HUES6 (cell line): ENCODE results near the gene RBM18.

Experiments used
- H3K27ac ChIP-seq: 2 replicates; pipeline ENCODE4 v1.7.0; 2013; ENCODE audit warnings: low read depth, mild to moderate bottlenecking, low read length, inconsistent platforms
- H3K27me3 ChIP-seq: 2 replicates; pipeline ENCODE4 v1.6.1; 2013; ENCODE audit warnings: low read length; ENCODE audit not compliant: control insufficient read depth, insufficient read depth
- H3K36me3 ChIP-seq: 2 replicates; pipeline ENCODE4 v1.6.1; 2013; ENCODE audit warnings: low read length; ENCODE audit not compliant: control insufficient read depth, insufficient read depth
- H3K4me1 ChIP-seq: 2 replicates; pipeline ENCODE4 v1.6.1; 2013; ENCODE audit warnings: low read length; ENCODE audit not compliant: control insufficient read depth, insufficient read depth
- H3K4me3 ChIP-seq: 2 replicates; pipeline ENCODE4 v1.5.1; 2013; ENCODE audit warnings: low read depth, low read length
- H3K9ac ChIP-seq: one replicate; pipeline ENCODE4 v1.6.1; 2013; ENCODE audit warnings: mild to moderate bottlenecking, low read length
- H3K9me3 ChIP-seq: 2 replicates; pipeline ENCODE4 v1.6.1; 2013; ENCODE audit warnings: low read depth, low read length; ENCODE audit not compliant: control insufficient read depth, insufficient read depth

Gene RBM18

DNA sequence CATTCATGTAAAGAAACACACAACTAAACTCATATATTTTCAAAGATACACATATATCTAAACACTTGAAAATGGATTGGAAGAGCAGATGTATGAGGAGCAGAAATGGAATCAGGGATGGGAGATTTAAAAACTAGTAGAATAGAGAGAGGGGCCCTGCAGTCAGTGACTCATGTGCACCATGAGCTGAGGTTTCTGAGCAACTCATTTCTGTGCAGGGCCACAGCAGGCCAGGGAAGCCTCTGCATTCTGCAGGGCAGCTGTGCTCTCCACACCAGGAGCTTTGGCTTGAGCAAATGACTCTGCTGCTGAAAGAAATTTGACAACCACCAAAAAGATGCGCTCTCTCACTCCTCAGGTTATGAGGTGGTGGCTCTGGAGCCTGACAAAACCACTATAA lies 63.0 kb downstream of the RBM18 start:
- H3K4me3 ChIP-seq: no peak overlapping the region
- H3K9ac ChIP-seq: no peak overlapping the region
- no peaks in the 10 kb centered on the region for H3K36me3 ChIP-seq
- H3K9me3 ChIP-seq: no peaks in the 10 kb centered on the region
- H3K4me1 ChIP-seq: peaks cover 20% of the 10 kb centered on the region
- peaks cover 2% of the 10 kb centered on the region; the same call in 1 of the 2 replicates for H3K27me3 ChIP-seq
- H3K27ac ChIP-seq: no peak overlapping the region

DNA sequence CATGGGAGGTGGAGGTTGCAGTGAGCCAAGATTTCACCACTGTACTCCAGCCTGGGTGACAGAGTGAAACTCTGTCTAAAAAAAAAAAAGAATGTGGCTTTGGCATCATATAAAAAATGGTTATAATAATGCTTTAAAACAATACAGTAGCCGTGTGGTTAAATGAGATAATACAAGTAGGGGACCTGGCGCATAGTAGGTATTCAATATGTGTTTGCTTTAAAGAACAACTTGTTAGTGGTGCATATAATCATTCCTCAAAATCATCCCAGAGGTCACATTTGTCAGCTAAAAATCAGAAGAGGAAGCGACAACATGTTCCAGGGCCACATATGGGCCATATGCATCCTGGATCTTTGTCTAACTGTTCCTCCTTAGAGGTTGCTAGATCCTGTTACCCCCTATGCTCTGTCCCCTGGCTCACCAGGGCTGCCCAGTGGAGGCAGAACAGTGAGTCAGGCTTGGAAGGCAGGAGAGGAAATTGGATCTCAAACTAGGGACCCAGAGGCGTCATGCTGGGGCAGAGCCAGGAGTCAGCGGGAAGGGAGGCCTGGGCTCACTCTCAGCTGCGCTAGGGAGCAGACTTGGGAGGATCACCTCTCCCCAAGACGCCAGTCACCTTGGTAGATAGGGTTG lies 63.6 kb downstream of the RBM18 start:
- Histone ChIP-seq H3K9me3 (no peaks in the 10 kb centered on the region), H3K4me3 (no peak overlapping the region), H3K27ac (no peak overlapping the region), H3K27me3 (no peaks in the 10 kb centered on the region), H3K9ac (no peak overlapping the region), H3K36me3 (no peaks in the 10 kb centered on the region), H3K4me1 (peaks cover 20% of the 10 kb centered on the region)

DNA sequence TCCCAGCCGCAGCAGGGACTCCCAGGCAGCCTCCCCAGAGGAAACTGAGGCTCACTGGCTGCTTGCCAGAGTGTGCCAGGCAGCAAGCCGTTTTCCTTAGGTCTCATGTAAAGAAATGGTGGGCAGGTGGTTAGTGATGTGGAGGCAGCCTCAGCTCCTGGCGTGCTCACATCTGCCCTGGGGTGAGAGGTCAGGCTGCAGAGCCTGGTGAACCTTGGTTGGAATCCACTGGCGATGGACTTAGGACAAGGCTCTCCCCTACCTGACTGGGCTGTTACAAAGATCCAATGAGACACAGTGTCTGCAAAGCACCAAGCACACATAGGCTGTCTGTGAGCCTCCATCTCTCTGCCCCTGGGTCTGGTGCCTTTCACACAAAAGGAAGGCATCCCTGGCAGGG lies 66.8 kb downstream of the RBM18 start:
- Histone ChIP-seq H3K4me1 (peaks cover 9% of the 10 kb centered on the region), H3K9me3 (no peaks in the 10 kb centered on the region), H3K36me3 (no peaks in the 10 kb centered on the region), H3K9ac (no peak overlapping the region), H3K27me3 (no peaks in the 10 kb centered on the region), H3K27ac (no peak overlapping the region), H3K4me3 (no peak overlapping the region)

DNA sequence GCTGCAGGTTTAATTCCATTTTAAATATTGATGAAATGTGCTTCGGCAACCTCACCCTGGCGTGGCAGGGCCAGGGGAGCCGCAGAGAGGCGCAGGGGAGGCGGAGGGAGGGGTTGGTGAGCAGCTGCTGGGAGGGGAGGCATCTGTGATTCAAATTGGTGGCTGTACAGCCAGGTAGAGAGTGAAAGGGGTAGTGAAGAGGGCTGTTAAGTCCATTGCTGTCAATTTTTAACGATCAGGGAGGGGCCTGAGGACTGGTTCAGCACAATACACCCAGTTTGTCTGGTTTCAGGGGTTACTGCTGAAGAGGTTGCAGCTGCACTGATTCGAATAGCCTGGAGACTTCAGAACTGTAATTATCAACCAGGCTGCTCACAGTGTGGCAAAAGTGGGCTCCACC lies 67.2 kb downstream of the RBM18 start:
- H3K27me3 ChIP-seq: no peaks in the 10 kb centered on the region
- H3K4me3 ChIP-seq: no peak overlapping the region
- H3K27ac ChIP-seq: no peak overlapping the region
- H3K4me1 ChIP-seq: peaks cover 14% of the 10 kb centered on the region
- H3K36me3 ChIP-seq: no peaks in the 10 kb centered on the region
- H3K9me3 ChIP-seq: no peaks in the 10 kb centered on the region
- H3K9ac ChIP-seq: no peak overlapping the region

DNA sequence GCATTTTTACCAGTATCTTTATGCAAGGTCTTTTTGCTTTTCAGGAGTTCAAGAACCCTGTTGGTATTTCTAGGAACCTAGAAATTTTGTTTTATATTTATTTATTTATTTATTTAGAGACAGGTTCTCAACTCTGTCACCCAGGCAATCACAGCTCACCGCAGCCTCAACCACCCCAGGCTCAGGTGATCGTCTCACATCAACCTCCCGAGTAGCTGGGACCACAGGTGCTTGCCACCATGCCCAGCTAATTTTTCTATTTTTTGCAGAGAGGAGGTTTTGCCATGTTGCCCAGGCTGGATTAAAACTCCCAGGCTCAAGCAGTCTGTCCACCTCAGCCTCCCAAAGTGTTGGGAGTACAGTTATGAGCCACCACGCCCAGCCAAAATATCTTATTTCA lies 68.8 kb downstream of the RBM18 start:
- Histone ChIP-seq H3K27ac (no peak overlapping the region), H3K36me3 (no peaks in the 10 kb centered on the region), H3K9ac (no peak overlapping the region), H3K27me3 (no peaks in the 10 kb centered on the region), H3K4me3 (no peak overlapping the region), H3K9me3 (no peaks in the 10 kb centered on the region), H3K4me1 (peaks cover 20% of the 10 kb centered on the region; the same call in 1 of the 2 replicates)

DNA sequence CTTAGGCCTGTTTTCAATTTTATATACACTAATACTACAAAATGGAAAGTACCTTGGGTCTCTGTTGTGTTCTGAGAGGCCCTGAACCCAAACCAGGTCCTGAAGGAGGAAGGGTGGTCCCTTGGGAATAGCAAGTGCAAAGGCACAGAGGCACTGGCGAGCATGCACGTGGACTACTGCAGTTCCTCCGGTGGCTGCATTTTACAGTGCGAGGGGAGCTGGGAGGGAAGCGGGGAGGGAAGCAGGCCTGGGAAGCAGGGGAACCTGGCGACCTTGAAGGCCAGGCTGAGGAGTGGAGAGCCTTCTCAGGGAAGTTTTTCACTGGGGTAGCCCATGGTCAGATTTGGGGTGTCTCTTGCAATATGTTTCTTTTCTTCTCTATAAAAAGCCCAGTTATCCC lies 71.0 kb downstream of the RBM18 start:
- H3K27ac ChIP-seq: no peak overlapping the region
- H3K9me3 ChIP-seq: no peaks in the 10 kb centered on the region
- no peak overlapping the region for H3K4me3 ChIP-seq
- H3K4me1 ChIP-seq: peaks cover 20% of the 10 kb centered on the region; the same call in 1 of the 2 replicates
- H3K9ac ChIP-seq: no peak overlapping the region
- H3K27me3 ChIP-seq: no peaks in the 10 kb centered on the region
- H3K36me3 ChIP-seq: no peaks in the 10 kb centered on the region

DNA sequence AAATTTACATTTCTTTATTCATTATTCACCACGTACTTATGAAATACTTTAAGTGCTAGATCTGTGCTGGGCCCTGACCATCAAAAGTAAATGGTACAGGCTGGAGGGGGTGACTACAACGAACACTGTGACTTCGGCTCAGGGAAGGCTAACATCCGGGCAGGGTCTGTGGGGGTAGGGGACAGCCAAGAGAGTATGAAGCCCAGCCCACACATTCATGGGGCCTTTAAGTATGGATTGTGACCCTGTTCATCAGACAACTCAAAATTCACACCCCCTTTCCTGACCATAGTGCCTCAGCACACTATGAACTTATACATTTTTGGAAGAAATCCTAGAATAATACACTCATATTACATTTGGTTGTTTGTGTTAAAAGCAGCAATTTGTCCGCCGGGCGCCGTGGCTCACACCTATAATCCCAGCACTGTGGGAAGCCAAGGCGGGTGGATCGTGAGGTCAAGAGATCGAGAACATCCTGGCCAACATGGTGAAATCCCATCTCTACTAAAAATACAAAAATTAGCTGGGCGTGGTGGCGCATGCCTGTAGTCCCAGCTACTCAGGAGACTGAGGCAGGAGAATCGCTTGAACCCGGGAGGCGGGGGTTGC lies 71.6 kb downstream of the RBM18 start:
- H3K27ac ChIP-seq: no peak overlapping the region
- no peaks in the 10 kb centered on the region for H3K27me3 ChIP-seq
- peaks cover 20% of the 10 kb centered on the region; the same call in 1 of the 2 replicates for H3K4me1 ChIP-seq
- no peaks in the 10 kb centered on the region for H3K36me3 ChIP-seq
- H3K9ac ChIP-seq: no peak overlapping the region
- no peaks in the 10 kb centered on the region for H3K9me3 ChIP-seq
- no peak overlapping the region for H3K4me3 ChIP-seq

DNA sequence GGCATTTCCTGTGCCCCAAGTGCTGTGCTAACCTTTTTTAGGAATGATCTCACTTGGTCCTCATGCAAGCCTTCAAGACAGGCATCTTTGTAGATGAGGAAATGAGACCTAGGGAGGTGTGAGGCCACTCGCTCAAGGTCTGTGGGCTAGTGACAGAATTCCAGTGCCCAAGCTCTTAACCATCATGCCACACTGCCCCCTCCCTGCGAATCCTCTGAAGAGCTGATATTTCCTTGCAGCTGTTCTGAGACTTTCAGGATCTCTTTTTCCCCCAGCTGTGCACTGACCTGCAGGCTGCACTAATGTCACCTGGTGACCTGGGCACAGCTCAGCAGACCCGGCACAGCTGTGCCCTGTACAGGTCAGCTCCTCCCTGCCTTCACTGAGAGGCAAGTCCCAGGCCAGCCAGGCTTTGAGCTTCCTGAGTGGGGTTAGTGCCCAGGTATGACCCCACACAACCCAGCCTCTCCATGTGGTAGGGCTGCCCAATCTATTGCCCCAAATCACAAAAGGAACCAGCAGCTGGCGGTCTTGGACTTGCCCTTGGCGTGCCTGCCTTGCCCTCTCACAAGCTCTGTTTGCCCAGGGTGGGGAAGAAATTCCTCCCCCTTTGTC lies 72.3 kb downstream of the RBM18 start:
- no peak overlapping the region for H3K4me3 ChIP-seq
- no peaks in the 10 kb centered on the region for H3K36me3 ChIP-seq
- no peaks in the 10 kb centered on the region for H3K27me3 ChIP-seq
- H3K27ac ChIP-seq: no peak overlapping the region
- no peak overlapping the region for H3K9ac ChIP-seq
- H3K9me3 ChIP-seq: no peaks in the 10 kb centered on the region
- peaks cover 17% of the 10 kb centered on the region; the same call in 1 of the 2 replicates for H3K4me1 ChIP-seq

DNA sequence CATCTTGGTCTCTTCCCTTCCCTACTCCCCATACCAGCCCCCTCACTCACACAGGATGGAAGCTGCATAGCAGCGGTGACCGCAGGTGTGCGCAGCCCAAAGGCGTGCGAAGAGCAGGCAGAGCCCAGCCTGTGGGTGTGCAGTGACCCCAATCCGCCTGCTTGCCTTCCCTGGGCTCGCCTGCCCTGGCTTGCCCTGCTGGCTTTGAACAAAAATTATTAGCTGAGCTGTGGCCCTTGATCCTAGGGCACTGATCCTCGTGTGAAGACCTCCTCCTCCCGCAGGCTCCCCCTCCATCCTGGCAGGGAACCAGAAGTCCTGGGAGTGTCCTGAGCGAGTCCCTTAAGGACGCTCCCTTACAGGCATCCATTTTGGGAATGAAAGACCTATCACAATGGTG lies 73.1 kb downstream of the RBM18 start:
- H3K36me3 ChIP-seq: no peaks in the 10 kb centered on the region
- no peak overlapping the region for H3K9ac ChIP-seq
- no peaks in the 10 kb centered on the region for H3K9me3 ChIP-seq
- no peak overlapping the region for H3K27ac ChIP-seq
- H3K4me1 ChIP-seq: peaks cover 14% of the 10 kb centered on the region; the same call in 1 of the 2 replicates
- no peak overlapping the region for H3K4me3 ChIP-seq
- no peaks in the 10 kb centered on the region for H3K27me3 ChIP-seq

DNA sequence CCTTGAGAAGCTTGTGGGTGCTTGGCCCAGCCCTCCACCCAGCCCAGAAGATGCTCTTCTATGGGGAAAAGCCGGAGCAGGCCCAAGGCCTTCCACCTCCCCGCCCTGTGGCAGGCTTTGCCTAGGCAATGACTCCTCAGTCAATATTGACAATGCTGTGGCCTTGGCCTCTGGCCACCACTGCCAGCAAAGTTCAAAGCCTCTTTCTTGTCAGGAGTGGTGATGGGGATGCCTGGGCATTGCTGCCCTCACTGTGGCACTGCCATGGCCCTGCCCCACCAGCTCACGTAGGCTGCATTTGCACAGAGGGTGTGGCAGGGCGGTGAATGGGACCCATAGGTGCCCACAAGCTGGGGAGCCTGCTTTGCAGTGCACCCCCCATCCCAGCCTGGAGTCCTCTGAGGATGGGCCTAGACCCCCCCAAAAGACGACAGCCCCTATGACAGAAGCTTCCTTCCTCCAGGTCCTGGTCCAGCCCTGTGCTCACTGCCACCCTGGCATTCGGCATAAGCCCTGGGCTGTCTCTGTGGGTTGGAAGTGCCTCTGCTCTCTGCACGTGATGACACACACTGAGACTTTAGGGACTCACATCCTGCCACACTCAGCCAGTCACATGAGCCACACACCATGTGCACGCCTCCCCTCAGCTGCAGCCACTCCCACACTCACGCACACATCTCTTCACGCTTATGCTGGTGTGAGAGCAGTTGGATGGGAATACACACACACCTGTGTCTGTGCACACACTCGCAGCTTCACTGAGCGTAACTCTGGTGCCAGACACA lies 73.9 kb downstream of the RBM18 start:
- H3K27me3 ChIP-seq: no peaks in the 10 kb centered on the region
- H3K4me3 ChIP-seq: no peak overlapping the region
- peaks cover 14% of the 10 kb centered on the region; the same call in 1 of the 2 replicates for H3K4me1 ChIP-seq
- H3K27ac ChIP-seq: no peak overlapping the region
- no peak overlapping the region for H3K9ac ChIP-seq
- H3K9me3 ChIP-seq: no peaks in the 10 kb centered on the region
- H3K36me3 ChIP-seq: no peaks in the 10 kb centered on the region

DNA sequence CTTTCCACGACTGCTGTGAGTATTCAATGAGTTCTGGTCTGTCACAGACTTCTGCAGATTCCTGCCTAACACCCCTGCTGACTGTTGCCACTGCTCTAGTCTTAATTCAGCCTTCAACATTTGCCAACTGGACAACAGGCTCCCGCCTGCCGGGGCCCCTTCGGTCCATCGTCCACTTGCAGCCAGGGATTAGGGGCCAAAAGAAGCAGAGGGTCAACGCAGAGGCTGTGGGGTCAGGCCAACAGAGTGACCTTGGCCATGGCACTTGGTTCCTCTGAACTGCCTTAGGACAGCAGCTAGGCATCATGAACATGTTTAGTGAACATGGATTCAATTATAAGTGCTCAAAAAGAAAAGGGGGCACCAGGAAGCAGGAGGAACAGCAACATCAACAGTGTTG lies 76.3 kb downstream of the RBM18 start:
- Histone ChIP-seq H3K4me3 (no peak overlapping the region), H3K4me1 (peaks cover 14% of the 10 kb centered on the region; the same call in 1 of the 2 replicates), H3K9ac (no peak overlapping the region), H3K27me3 (no peaks in the 10 kb centered on the region), H3K9me3 (no peaks in the 10 kb centered on the region), H3K27ac (no peak overlapping the region), H3K36me3 (no peaks in the 10 kb centered on the region)
